ENCODE results near the gene TNS4.

The TNS4 gene

GRCh38 chr17:40432864-40433528, 68.4 kb downstream of the TNS4 start:
- Histone ChIP-seq H3K36me3 (ENCODE audit: control insufficient read depth, insufficient read depth, low read length) (no peaks in the 10 kb centered on the region), H3K27me3 (replicated peaks; ENCODE audit: control insufficient read depth, insufficient read depth, low read length) (peaks cover 2% of the 10 kb centered on the region; the same call in 1 of the 2 replicates), H3K4me3 (replicated peaks; ENCODE audit: low read depth, low read length) (no peak overlapping the region)
- TF ChIP-seq, protein P1, sequence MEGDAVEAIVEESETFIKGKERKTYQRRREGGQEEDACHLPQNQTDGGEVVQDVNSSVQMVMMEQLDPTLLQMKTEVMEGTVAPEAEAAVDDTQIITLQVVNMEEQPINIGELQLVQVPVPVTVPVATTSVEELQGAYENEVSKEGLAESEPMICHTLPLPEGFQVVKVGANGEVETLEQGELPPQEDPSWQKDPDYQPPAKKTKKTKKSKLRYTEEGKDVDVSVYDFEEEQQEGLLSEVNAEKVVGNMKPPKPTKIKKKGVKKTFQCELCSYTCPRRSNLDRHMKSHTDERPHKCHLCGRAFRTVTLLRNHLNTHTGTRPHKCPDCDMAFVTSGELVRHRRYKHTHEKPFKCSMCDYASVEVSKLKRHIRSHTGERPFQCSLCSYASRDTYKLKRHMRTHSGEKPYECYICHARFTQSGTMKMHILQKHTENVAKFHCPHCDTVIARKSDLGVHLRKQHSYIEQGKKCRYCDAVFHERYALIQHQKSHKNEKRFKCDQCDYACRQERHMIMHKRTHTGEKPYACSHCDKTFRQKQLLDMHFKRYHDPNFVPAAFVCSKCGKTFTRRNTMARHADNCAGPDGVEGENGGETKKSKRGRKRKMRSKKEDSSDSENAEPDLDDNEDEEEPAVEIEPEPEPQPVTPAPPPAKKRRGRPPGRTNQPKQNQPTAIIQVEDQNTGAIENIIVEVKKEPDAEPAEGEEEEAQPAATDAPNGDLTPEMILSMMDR (IDR thresholded peaks at IDR 0.05; ENCODE audit: insufficient read depth, low read length, poor library complexity, severe bottlenecking) = no peak
- no peak for DNase-seq (ENCODE audit: extremely low read depth, insufficient read length)

- TF ChIP-seq, protein P1 (IDR thresholded peaks at IDR 0.05; ENCODE audit: insufficient read depth, low read length, poor library complexity, severe bottlenecking) = no peak
- H3K4me3 ChIP-seq (replicated peaks; ENCODE audit: low read depth, low read length) = no peak overlapping the region
- DNase-seq (ENCODE audit: extremely low read depth, insufficient read length) = no peak
- peaks cover 2% of the 10 kb centered on the region; the same call in 1 of the 2 replicates for H3K27me3 ChIP-seq (replicated peaks; ENCODE audit: control insufficient read depth, insufficient read depth, low read length)
- no peaks in the 10 kb centered on the region for H3K36me3 ChIP-seq (ENCODE audit: control insufficient read depth, insufficient read depth, low read length)
Measured at GRCh38 chr17:40431231-40431602, 70.2 kb downstream of the TNS4 start.

DNA sequence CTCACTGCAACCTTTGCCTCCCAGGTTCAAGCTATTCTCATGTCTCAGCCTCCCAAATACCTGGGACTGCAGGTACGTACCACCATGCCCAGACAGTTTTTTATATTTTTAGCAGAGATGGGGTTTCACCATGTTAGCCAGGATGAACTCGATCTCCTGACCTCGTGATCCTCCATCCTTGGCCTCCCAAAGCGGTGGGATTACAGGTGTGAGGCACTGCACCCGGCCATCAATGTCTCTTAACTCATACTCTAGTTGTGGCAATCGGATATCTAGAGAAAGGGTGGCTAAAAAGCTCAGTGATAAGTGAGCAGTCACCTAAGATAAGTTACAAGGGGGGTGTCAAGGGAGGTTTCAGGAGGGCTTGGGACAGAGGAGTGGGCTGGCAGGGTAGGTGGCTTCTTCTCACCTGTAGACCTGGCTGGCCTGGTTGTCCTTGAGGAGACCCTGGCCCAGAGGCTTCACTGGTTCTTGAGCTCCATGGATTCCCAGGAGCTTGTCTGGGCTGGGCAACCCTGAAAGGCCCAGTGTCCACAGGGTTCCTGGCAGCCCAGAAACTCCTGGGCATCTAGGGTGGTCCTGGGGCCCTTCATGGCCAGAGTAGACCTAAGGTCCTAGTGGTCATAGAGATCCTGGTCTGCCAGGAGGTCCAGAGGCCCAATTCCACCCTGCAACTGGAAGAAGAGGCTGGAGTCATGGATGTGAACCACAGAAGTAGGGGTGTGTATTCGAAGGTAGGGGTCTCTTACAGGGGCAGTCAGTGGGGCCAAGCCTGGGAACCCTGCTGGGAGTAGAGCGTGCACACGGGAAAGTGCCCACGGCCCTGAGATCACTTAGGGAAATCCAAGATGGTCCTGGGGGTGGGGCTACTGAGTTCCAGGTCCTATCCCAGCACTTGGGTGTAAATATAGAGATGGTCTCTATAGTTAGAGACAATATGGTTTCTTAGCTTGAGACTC, 70.9 kb downstream of the TNS4 start:
- no peak overlapping the region for H3K4me3 ChIP-seq (replicated peaks; ENCODE audit: low read depth, low read length)
- no peaks in the 10 kb centered on the region for H3K36me3 ChIP-seq (ENCODE audit: control insufficient read depth, insufficient read depth, low read length)
- no peak for DNase-seq (ENCODE audit: extremely low read depth, insufficient read length)
- TF ChIP-seq, protein P1 (IDR thresholded peaks at IDR 0.05; ENCODE audit: insufficient read depth, low read length, poor library complexity, severe bottlenecking) = no peak
- H3K27me3 ChIP-seq (replicated peaks; ENCODE audit: control insufficient read depth, insufficient read depth, low read length) = peaks cover 2% of the 10 kb centered on the region; the same call in 1 of the 2 replicates

- TF ChIP-seq, protein P1 (IDR thresholded peaks at IDR 0.05; ENCODE audit: insufficient read depth, low read length, poor library complexity, severe bottlenecking) = peak; percentile 10
- no peaks in the 10 kb centered on the region for H3K27me3 ChIP-seq (replicated peaks; ENCODE audit: control insufficient read depth, insufficient read depth, low read length)
- no peak for DNase-seq (ENCODE audit: extremely low read depth, insufficient read length)
- no peak overlapping the region for H3K4me3 ChIP-seq (replicated peaks; ENCODE audit: low read depth, low read length)
- no peaks in the 10 kb centered on the region for H3K36me3 ChIP-seq (ENCODE audit: control insufficient read depth, insufficient read depth, low read length)
Measured at GRCh38 chr17:40427002-40427491, 74.4 kb downstream of the TNS4 start.

Data from GM06990 (cell line).